ENCODE results near the gene TACC2.
A peak's percentile ranks its signal among the peaks of the same experiment; 100 is the strongest.

The TACC2 gene

GRCh38 chr10:121974535-121975294 is 14.2 kb upstream of the TACC2 start, which contains the start of gene NSMCE4A:
Gene NSMCE4A, minus strand, starts transcription at chr10:121975217. Its CDS starts 52 bp downstream, at chr10:121975165.
- peaks cover 29% of the 10 kb centered on the region for H3K36me3 ChIP-seq (ENCODE audit: insufficient read depth, low read length)
- peak; percentile 83 for DNase-seq

GRCh38 chr10:121975295-121976086 is 13.5 kb upstream of the TACC2 start:
- Histone ChIP-seq H3K36me3 (ENCODE audit: insufficient read depth, low read length) (peaks cover 27% of the 10 kb centered on the region), H3K4me3 (ENCODE audit: low read depth in 1 of 2, low read length in 2 of 2) (peak overlapping the region; percentile 84 to 98; a peak in 3 of 4 replicates), H2AFZ (ENCODE audit: low read depth, low read length) (peak overlapping the region; percentile 100), H3K79me2 (ENCODE audit: insufficient read depth, low read length) (peaks cover 50% of the 10 kb centered on the region), H3K27me3 (ENCODE audit: insufficient read depth, low read length, poor library complexity) (no peaks in the 10 kb centered on the region), H3K4me2 (ENCODE audit: insufficient read depth, low read length) (peak overlapping the region; percentile 76), H4K20me1 (ENCODE audit: insufficient read depth, low read length) (peaks cover 25% of the 10 kb centered on the region), H3K4me1 (ENCODE audit: insufficient read depth, low read length) (peaks cover 30% of the 10 kb centered on the region), H3K9ac (ENCODE audit: low read depth, low read length) (peak overlapping the region; percentile 96), H3K9me3 (ENCODE audit: insufficient read depth, low read length, severe bottlenecking) (peaks cover 12% of the 10 kb centered on the region), H3K27ac (ENCODE audit: low read length) (peak overlapping the region; percentile 92)
- DNase-seq (no peak), ATAC-seq (ENCODE audit: insufficient read depth, low read depth) (no peak; the same call in 2 of the 3 replicates)
- no peak for TF ChIP-seq CTCF (IDR thresholded peaks at IDR 0.05; ENCODE audit: borderline replicate concordance, extremely low read depth, low read length, poor library complexity, severe bottlenecking)
- no peak for TF ChIP-seq EZH2 (IDR thresholded peaks at IDR 0.05; ENCODE audit: borderline replicate concordance, low read depth, low read length, severe bottlenecking)

More at GRCh38 chr10:121974535-121975294, 14.2 kb upstream of the TACC2 start, which contains the start of gene NSMCE4A:
- H3K9ac ChIP-seq (ENCODE audit: low read depth, low read length), result peak within 1 kb of the TSS; percentile 96
- H3K9me3 ChIP-seq (ENCODE audit: insufficient read depth, low read length, severe bottlenecking), result peaks cover 12% of the 10 kb centered on the region
- TF ChIP-seq CTCF (IDR thresholded peaks at IDR 0.05; ENCODE audit: borderline replicate concordance, extremely low read depth, low read length, poor library complexity, severe bottlenecking), result peak; percentile 86
- TF ChIP-seq EZH2 (IDR thresholded peaks at IDR 0.05; ENCODE audit: borderline replicate concordance, low read depth, low read length, severe bottlenecking), result no peak
- H3K79me2 ChIP-seq (ENCODE audit: insufficient read depth, low read length), result peaks cover 51% of the 10 kb centered on the region
- H3K4me1 ChIP-seq (ENCODE audit: insufficient read depth, low read length), result peaks cover 30% of the 10 kb centered on the region
- peak within 1 kb of the TSS; percentile 76 for H3K4me2 ChIP-seq (ENCODE audit: insufficient read depth, low read length)
- H3K4me3 ChIP-seq (ENCODE audit: low read depth in 1 of 2, low read length in 2 of 2), result peak within 1 kb of the TSS; percentile 84 to 98
- H3K27ac ChIP-seq (ENCODE audit: low read length), result peak within 1 kb of the TSS; percentile 92
- peak; percentile 89 for ATAC-seq (ENCODE audit: insufficient read depth, low read depth)
- H3K27me3 ChIP-seq (ENCODE audit: insufficient read depth, low read length, poor library complexity), result no peaks in the 10 kb centered on the region
- H4K20me1 ChIP-seq (ENCODE audit: insufficient read depth, low read length), result peaks cover 25% of the 10 kb centered on the region
- peak within 1 kb of the TSS; percentile 100 for H2AFZ ChIP-seq (ENCODE audit: low read depth, low read length)

- Histone ChIP-seq H3K9ac (ENCODE audit: low read depth, low read length) (no peak overlapping the region), H4K20me1 (ENCODE audit: insufficient read depth, low read length) (peaks cover 21% of the 10 kb centered on the region), H3K27me3 (ENCODE audit: insufficient read depth, low read length, poor library complexity) (no peaks in the 10 kb centered on the region), H2AFZ (ENCODE audit: low read depth, low read length) (no peak overlapping the region), H3K4me1 (ENCODE audit: insufficient read depth, low read length) (peaks cover 30% of the 10 kb centered on the region), H3K9me3 (ENCODE audit: insufficient read depth, low read length, severe bottlenecking) (peaks cover 12% of the 10 kb centered on the region), H3K4me2 (ENCODE audit: insufficient read depth, low read length) (no peak overlapping the region), H3K4me3 (ENCODE audit: low read depth in 1 of 2, low read length in 2 of 2) (no peak overlapping the region), H3K36me3 (ENCODE audit: insufficient read depth, low read length) (peaks cover 16% of the 10 kb centered on the region), H3K79me2 (ENCODE audit: insufficient read depth, low read length) (peaks cover 41% of the 10 kb centered on the region), H3K27ac (ENCODE audit: low read length) (no peak overlapping the region)
- TF ChIP-seq CTCF (IDR thresholded peaks at IDR 0.05; ENCODE audit: borderline replicate concordance, extremely low read depth, low read length, poor library complexity, severe bottlenecking) (no peak), EZH2 (IDR thresholded peaks at IDR 0.05; ENCODE audit: borderline replicate concordance, low read depth, low read length, severe bottlenecking) (no peak)
- ATAC-seq (ENCODE audit: insufficient read depth, low read depth) (no peak), DNase-seq (no peak)
Observed at GRCh38 chr10:121976607-121977006, 12.4 kb upstream of the TACC2 start.

Measured in DND-41 (cell line).